H9 (cell line): ENCODE measurements around the gene CLUH. TPM values are rescaled to one million over a fixed set of nuclear protein-coding genes. Genes with fewer than 3 reads are reported as not detected.
"Not testable (repeated sequence)": the region's sequence is repeated elsewhere in the genome, so short reads cannot be mapped to it uniquely, and the experiment has no call there.

Experiments used
- DNase-seq: peaks from one replicate; pipeline ENCODE4 v3.0.0-alpha.2; 2017
- H2AFZ ChIP-seq: one replicate; pipeline ENCODE4 v1.6.1; 2013; ENCODE audit warnings: mild to moderate bottlenecking, low read length, control low read depth, moderate library complexity
- H2AK5ac ChIP-seq: 2 replicates; pipeline ENCODE4 v1.6.1; 2013; ENCODE audit warnings: low read length, control low read depth, mixed read lengths; ENCODE audit not compliant: insufficient read length
- H2BK120ac ChIP-seq: one replicate; pipeline ENCODE4 v1.6.1; 2013; ENCODE audit warnings: low read depth, mild to moderate bottlenecking, low read length, control low read depth, inconsistent platforms; ENCODE audit not compliant: poor library complexity, severe bottlenecking
- H2BK12ac ChIP-seq: 2 replicates; pipeline ENCODE4 v1.6.1; 2013; ENCODE audit warnings: low read length, control low read depth, mixed read lengths, low read depth; ENCODE audit not compliant: insufficient read length
- H2BK15ac ChIP-seq: 2 replicates; pipeline ENCODE4 v1.6.1; 2013; ENCODE audit warnings: low read depth, low read length, control low read depth
- H2BK20ac ChIP-seq: one replicate; pipeline ENCODE4 v1.6.1; 2013; ENCODE audit warnings: low read depth, mild to moderate bottlenecking, low read length, control low read depth, inconsistent platforms; ENCODE audit not compliant: poor library complexity, severe bottlenecking
- H2BK5ac ChIP-seq: 2 replicates; pipeline ENCODE4 v1.6.1; 2013; ENCODE audit warnings: low read length, control low read depth, mixed read lengths; ENCODE audit not compliant: insufficient read length
- H3K14ac ChIP-seq: 2 replicates; pipeline ENCODE4 v1.6.1; 2013; ENCODE audit warnings: low read length, control low read depth; ENCODE audit not compliant: insufficient read depth
- H3K18ac ChIP-seq: 2 replicates; pipeline ENCODE4 v1.6.1; 2013; ENCODE audit warnings: low read depth, mild to moderate bottlenecking, mixed read lengths, low read length, control low read depth; ENCODE audit not compliant: insufficient read length
- H3K23ac ChIP-seq: 2 replicates; pipeline ENCODE4 v1.6.1; 2013; ENCODE audit warnings: low read length, control low read depth, mixed read lengths, low read depth; ENCODE audit not compliant: insufficient read length
- H3K23me2 ChIP-seq: 2 replicates; pipeline ENCODE4 v1.6.1; 2013; ENCODE audit warnings: low read depth, mild to moderate bottlenecking, mixed read lengths, low read length, control low read depth; ENCODE audit not compliant: insufficient read length, poor library complexity, severe bottlenecking
- H3K27ac ChIP-seq: 2 replicates; pipeline ENCODE4 v1.5.1; 2013; ENCODE audit warnings: low read length, control low read depth, mixed read lengths, low read depth; ENCODE audit not compliant: insufficient read length
- H3K27me3 ChIP-seq: 2 replicates; pipeline ENCODE4 v1.6.1; 2013; ENCODE audit warnings: low read length, control low read depth, inconsistent platforms; ENCODE audit not compliant: insufficient read depth
- H3K4ac ChIP-seq: 2 replicates; pipeline ENCODE4 v1.6.1; 2013; ENCODE audit warnings: low read depth, mild to moderate bottlenecking, control low read depth, inconsistent platforms, low read length, moderate library complexity
- H3K4me1 ChIP-seq: 2 replicates; pipeline ENCODE4 v1.6.1; 2013; ENCODE audit warnings: low read length, control low read depth, inconsistent platforms; ENCODE audit not compliant: insufficient read depth
- H3K4me2 ChIP-seq: 2 replicates; pipeline ENCODE4 v1.6.1; 2013; ENCODE audit warnings: low read length, control low read depth, mixed read lengths; ENCODE audit not compliant: insufficient read length, insufficient read depth
- H3K56ac ChIP-seq: 2 replicates; pipeline ENCODE4 v1.6.1; 2013; ENCODE audit warnings: low read depth, mild to moderate bottlenecking, mixed read lengths, low read length, control low read depth; ENCODE audit not compliant: insufficient read length
- H3K79me1 ChIP-seq: 2 replicates; pipeline ENCODE4 v1.6.1; 2013; ENCODE audit warnings: low read depth, mild to moderate bottlenecking, moderate library complexity, low read length, control low read depth, inconsistent platforms; ENCODE audit not compliant: insufficient read depth, poor library complexity, severe bottlenecking
- H3K79me2 ChIP-seq: 2 replicates; pipeline ENCODE4 v1.6.1; 2013; ENCODE audit warnings: low read length, control low read depth, inconsistent platforms; ENCODE audit not compliant: insufficient read depth
- H3K9ac ChIP-seq: 2 replicates; pipeline ENCODE4 v1.6.1; 2013; ENCODE audit warnings: low read length, control low read depth, mixed read lengths; ENCODE audit not compliant: insufficient read length; ENCODE audit errors: extremely low read depth
- H3K9me3 ChIP-seq: one replicate; pipeline ENCODE4 v1.6.1; 2013; ENCODE audit warnings: low read depth, low read length, inconsistent platforms; ENCODE audit not compliant: control insufficient read depth
- H3T11ph ChIP-seq: one replicate; pipeline ENCODE4 v1.6.1; 2013; ENCODE audit warnings: mild to moderate bottlenecking, low read length, control low read depth, inconsistent platforms
- H4K20me1 ChIP-seq: one replicate; pipeline ENCODE4 v1.6.1; 2013; ENCODE audit not compliant: control insufficient read depth, insufficient read length, insufficient read depth
- H4K5ac ChIP-seq: 2 replicates; pipeline ENCODE4 v1.6.1; 2013; ENCODE audit warnings: low read depth, mild to moderate bottlenecking, mixed read lengths, low read length, control low read depth; ENCODE audit not compliant: insufficient read length
- H4K8ac ChIP-seq: replicated peaks from 2 replicates; pipeline ENCODE4 v1.6.1; 2013; ENCODE audit warnings: low read length, control low read depth, mixed read lengths, low read depth; ENCODE audit not compliant: insufficient read length
- H4K91ac ChIP-seq: 2 replicates; pipeline ENCODE4 v1.6.1; 2013; ENCODE audit warnings: low read depth, mild to moderate bottlenecking, moderate library complexity, mixed read lengths, low read length, control low read depth; ENCODE audit not compliant: insufficient read length
- H3K27ac Mint-ChIP-seq, 3 experiments: 2 replicates in 2 of 3; 3 replicates in 1 of 3; pipeline ENCODE4 v1.8.0; 2020 to 2021; ENCODE audit warnings: mixed read lengths in 3 of 3, mild to moderate bottlenecking in 1 of 3, moderate library complexity in 1 of 3
- H3K27me3 Mint-ChIP-seq: 2 replicates; pipeline ENCODE4 v1.8.0; 2021; ENCODE audit warnings: low read depth, mild to moderate bottlenecking, moderate library complexity, mixed read lengths
- H3K36me3 Mint-ChIP-seq, 3 experiments: 2 replicates in 2 of 3; 3 replicates in 1 of 3; pipeline ENCODE4 v1.8.0; 2020 to 2021; ENCODE audit warnings: low read depth in 3 of 3, mixed read lengths in 3 of 3; ENCODE audit not compliant: insufficient read depth in 1 of 3
- H3K4me1 Mint-ChIP-seq, 2 experiments: 2 replicates each; pipeline ENCODE4 v1.8.0; 2020; ENCODE audit warnings: mixed read lengths in 2 of 2
- H3K4me3 Mint-ChIP-seq, 2 experiments: 2 replicates in 1 of 2; 3 replicates in 1 of 2; pipeline ENCODE4 v1.8.0; 2020 to 2021; ENCODE audit warnings: mild to moderate bottlenecking in 2 of 2, mixed read lengths in 2 of 2, moderate library complexity in 1 of 2
- H3K9me3 Mint-ChIP-seq, 2 experiments: 2 replicates in 1 of 2; 3 replicates in 1 of 2; pipeline ENCODE4 v1.8.0; 2020; ENCODE audit warnings: mild to moderate bottlenecking in 2 of 2, mixed read lengths in 2 of 2, moderate library complexity in 1 of 2
- WGBS: extraction: QIAGEN DNeasy Blood & Tissue Kit; methylation state at CpG from one replicate; pipeline ENCODE4 v1.1.7; 2013; ENCODE audit warnings: missing lambda C conversion rate, low lambda C conversion rate, mixed read lengths; ENCODE audit not compliant: insufficient read length; ENCODE audit errors: extremely low coverage; 5-methylcytosine and 5-hydroxymethylcytosine counted together
- total RNA-seq: library from RNA; stranded (reverse); gene quantifications from 2 replicates; pipeline ENCODE4 v1.2.1, GENCODE V29; 2021

Gene CLUH
- total RNA-seq, 1 experiment from 2014 or later: 91.3 TPM

DNA sequence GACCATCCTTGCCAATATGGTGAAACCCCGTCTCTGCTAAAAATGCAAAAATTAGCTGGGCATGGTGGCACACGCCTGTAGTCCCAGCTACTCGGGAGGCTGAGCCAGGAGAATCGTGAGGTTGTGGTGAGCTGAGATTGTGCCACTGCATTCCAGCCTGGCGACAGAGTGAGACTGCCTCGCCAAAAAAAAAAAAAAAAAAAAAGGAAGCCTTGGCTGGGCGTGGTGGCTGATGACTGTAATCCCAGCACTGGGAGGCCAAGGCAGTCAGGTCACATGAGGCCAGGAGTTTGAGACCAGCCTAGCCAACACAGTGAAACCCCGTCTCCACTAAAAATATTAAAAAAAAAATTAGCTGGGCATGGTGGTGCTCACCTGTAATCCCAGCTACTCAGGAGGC lies 52.2 kb downstream of the CLUH start:
- not testable (repeated sequence) for H3K4ac ChIP-seq, H3K4me1 Mint-ChIP-seq, H3K9me3 Mint-ChIP-seq, H2AFZ ChIP-seq, H3K56ac ChIP-seq, H3K27me3 Mint-ChIP-seq, H4K5ac ChIP-seq, H3K23me2 ChIP-seq, H4K91ac ChIP-seq, H3K14ac ChIP-seq, H3K23ac ChIP-seq, H2BK5ac ChIP-seq, H2AK5ac ChIP-seq, DNase-seq, H3K27me3 ChIP-seq, H3K4me2 ChIP-seq, H2BK12ac ChIP-seq, H4K8ac ChIP-seq, H3K4me1 ChIP-seq, H2BK120ac ChIP-seq, H3K9me3 ChIP-seq, H3K18ac ChIP-seq, H4K20me1 ChIP-seq, H3K79me1 ChIP-seq, H2BK15ac ChIP-seq, H3K36me3 Mint-ChIP-seq, H3K4me3 Mint-ChIP-seq, H3K9ac ChIP-seq, H3T11ph ChIP-seq, H3K27ac Mint-ChIP-seq, H2BK20ac ChIP-seq, H3K27ac ChIP-seq
- peaks cover 13% of the 10 kb centered on the region for H3K79me2 ChIP-seq
- WGBS: no CpG with 5 or more reads among the region's 8 CpGs
